Ramos (cell line): ENCODE measurements around the gene CACNA2D1.

ENCODE experiments used
- in situ Hi-C: fragments of 300-500 bp; cut with MboI; formaldehyde crosslinking; loops from one replicate; pipeline ENCODE4 v1.14.3; 2022; ENCODE audit warnings: low sequenced_read_pairs; ENCODE audit not compliant: unreplicated experiment

The CACNA2D1 gene

GRCh38 chr7:82293467-82293866 is 150.1 kb downstream of the CACNA2D1 start:
- in situ Hi-C loops: no loop called here

- in situ Hi-C loops: no loop called here
Observed at GRCh38 chr7:82291931-82292330, 151.6 kb downstream of the CACNA2D1 start.

GRCh38 chr7:82289889-82290288 is 153.7 kb downstream of the CACNA2D1 start:
- in situ Hi-C loops: no loop called here

- in situ Hi-C loops: no loop called here
Observed at GRCh38 chr7:82289152-82289535, 154.4 kb downstream of the CACNA2D1 start.

GRCh38 chr7:82286798-82287140 is 156.8 kb downstream of the CACNA2D1 start:
- in situ Hi-C loops: no loop called here

- in situ Hi-C loops: no loop called here
Observed at GRCh38 chr7:82286096-82286797, 157.3 kb downstream of the CACNA2D1 start.

- in situ Hi-C loops: no loop called here
Observed at GRCh38 chr7:82284936-82285519, 158.5 kb downstream of the CACNA2D1 start.

- in situ Hi-C loops: no loop called here
Observed at GRCh38 chr7:82275342-82275741, 168.2 kb downstream of the CACNA2D1 start.

GRCh38 chr7:82274681-82275080 is 168.9 kb downstream of the CACNA2D1 start:
- in situ Hi-C loops: no loop called here

GRCh38 chr7:82273886-82274285 is 169.7 kb downstream of the CACNA2D1 start:
- in situ Hi-C loops: no loop called here

GRCh38 chr7:82270870-82271269 is 172.7 kb downstream of the CACNA2D1 start:
- in situ Hi-C loops: no loop called here

GRCh38 chr7:82268632-82269031 is 174.9 kb downstream of the CACNA2D1 start:
- in situ Hi-C loops: no loop called here

GRCh38 chr7:82266081-82266480 is 177.5 kb downstream of the CACNA2D1 start:
- in situ Hi-C loops: no loop called here

- in situ Hi-C loops: no loop called here
Observed at GRCh38 chr7:82264783-82265305, 178.7 kb downstream of the CACNA2D1 start.

GRCh38 chr7:82263920-82264782 is 179.4 kb downstream of the CACNA2D1 start:
- in situ Hi-C loops: no loop called here

- in situ Hi-C loops: no loop called here
Observed at GRCh38 chr7:82258181-82258580, 185.4 kb downstream of the CACNA2D1 start.

- in situ Hi-C loops: no loop called here
Observed at GRCh38 chr7:82257118-82257695, 186.4 kb downstream of the CACNA2D1 start.

- in situ Hi-C loops: no loop called here
Observed at GRCh38 chr7:82255706-82256105, 187.9 kb downstream of the CACNA2D1 start.

GRCh38 chr7:82250598-82250997 is 193.0 kb downstream of the CACNA2D1 start:
- in situ Hi-C loops: no loop called here

- in situ Hi-C loops: no loop called here
Observed at GRCh38 chr7:82249979-82250378, 193.6 kb downstream of the CACNA2D1 start.
